Thyroid gland (tissue), 4 donors: Measurements from ENCODE around the gene SLC5A9. TPM values are rescaled to one million over a fixed set of nuclear protein-coding genes. Genes with fewer than 3 reads are reported as not detected.
A peak's percentile ranks its signal among the peaks of the same experiment; 100 is the strongest.

Experiments used
- DNase-seq, 2 donors: peaks; one replicate each; pipeline ENCODE4 v3.0.0-alpha.2; 2019
- H3K27ac ChIP-seq, 3 donors: fragments of 200-600 bp; sonication (generic); 1 replicate in 2 of 3; 2 replicates in 1 of 3; pipeline ENCODE4 v1.5.1; 2016 to 2019; ENCODE audit warnings: mild to moderate bottlenecking in 1 of 3, moderate library complexity in 1 of 3
- H3K27me3 ChIP-seq: fragments of 200-600 bp; sonication (generic); one replicate; pipeline ENCODE4 v1.5.1; 2019
- H3K36me3 ChIP-seq, 2 donors: fragments of 200-600 bp; sonication (generic); one replicate each; pipeline ENCODE4 v1.5.1; 2016 to 2019
- H3K4me1 ChIP-seq, 2 donors: fragments of 200-600 bp; sonication (generic); one replicate each; pipeline ENCODE4 v1.5.1; 2017 to 2019
- H3K4me3 ChIP-seq, 3 donors: fragments of 200-600 bp; sonication (generic); replicated peaks in 1 of 3; 1 replicate in 2 of 3; 2 replicates in 1 of 3; pipeline ENCODE4 v1.5.1; 2016; ENCODE audit warnings: mild to moderate bottlenecking in 1 of 3
- H3K9me3 ChIP-seq: fragments of 200-600 bp; sonication (generic); one replicate; pipeline ENCODE4 v1.5.1; 2017
- CTCF ChIP-seq, 6 experiments: fragments of 200-600 bp in 3 of 6; fragments of 450-650 bp in 3 of 6; sonication (generic) in 3 of 6; IDR thresholded peaks; one replicate each; pipeline ENCODE4 v1.5.1; 2016 to 2019; ENCODE audit warnings: antibody characterized with exemption in 6 of 6, mild to moderate bottlenecking in 2 of 6, inconsistent platforms in 1 of 6, moderate library complexity in 1 of 6
- POLR2A ChIP-seq, 2 donors: fragments of 450-650 bp; IDR thresholded peaks; one replicate each; pipeline ENCODE4 v1.6.1; 2017; ENCODE audit warnings: antibody characterized with exemption in 2 of 2, mild to moderate bottlenecking in 2 of 2, moderate library complexity in 1 of 2
- WGBS, 2 donors: methylation state at CpG; one replicate each; pipeline ENCODE4 v1.1.5; 2017; 5-methylcytosine and 5-hydroxymethylcytosine counted together
- intact Hi-C: fragments of 100-400 bp; cut with DNase I; formaldehyde crosslinking; loops from one replicate; pipeline ENCODE4 v1.15.1; 2023
- total RNA-seq, 4 donors: library from RNA; depleted of rRNA; stranded (reverse); fragments of >200 nt; gene quantifications; one replicate each; pipeline ENCODE4 v1.2.3, GENCODE V29; 2016

Gene SLC5A9
- total RNA-seq, 4 donors from 2014 or later = not detected

GRCh38 chr1:48182439-48182838, 40.1 kb upstream of the SLC5A9 start:
- Histone ChIP-seq H3K27ac (no peak overlapping the region), H3K4me1 (peaks cover 4 to 21% of the 10 kb centered on the region in 2 donors), H3K27me3 (no peaks in the 10 kb centered on the region), H3K4me3 (no peak overlapping the region), H3K36me3 (no peaks in the 10 kb centered on the region), H3K9me3 (no peaks in the 10 kb centered on the region)
- 50 to 62% methylated on average over 2 of the region's 2 CpGs for WGBS, 2 donors
- TF ChIP-seq POLR2A (IDR thresholded peaks at IDR 0.05) (no peak), CTCF (IDR thresholded peaks at IDR 0.05) (no peak)
- DNase-seq = peak; percentile 44 to 48
- intact Hi-C loops = no loop called here

GRCh38 chr1:48186306-48186839, 36.1 kb upstream of the SLC5A9 start:
- no peak overlapping the region for H3K4me3 ChIP-seq
- H3K27me3 ChIP-seq = no peaks in the 10 kb centered on the region
- intact Hi-C loops = no loop called here
- H3K9me3 ChIP-seq = no peaks in the 10 kb centered on the region
- H3K4me1 ChIP-seq = peaks cover 4 to 21% of the 10 kb centered on the region in 2 donors
- no peak overlapping the region for H3K27ac ChIP-seq
- DNase-seq = no peak
- no peaks in the 10 kb centered on the region for H3K36me3 ChIP-seq
- 36 to 44% methylated on average over 3 of the region's 3 CpGs for WGBS, 2 donors
- TF ChIP-seq CTCF (IDR thresholded peaks at IDR 0.05) (no peak), POLR2A (IDR thresholded peaks at IDR 0.05) (no peak)

GRCh38 chr1:48187969-48188563, 34.5 kb upstream of the SLC5A9 start:
- no peaks in the 10 kb centered on the region for H3K27me3 ChIP-seq
- H3K9me3 ChIP-seq = no peaks in the 10 kb centered on the region
- no peak overlapping the region for H3K27ac ChIP-seq
- no peak for TF ChIP-seq POLR2A (IDR thresholded peaks at IDR 0.05)
- TF ChIP-seq CTCF (IDR thresholded peaks at IDR 0.05) = no peak
- H3K4me1 ChIP-seq = peaks cover 0 to 7% of the 10 kb centered on the region in 2 donors
- H3K4me3 ChIP-seq = no peak overlapping the region
- DNase-seq = no peak
- intact Hi-C loops = no loop called here
- H3K36me3 ChIP-seq = no peaks in the 10 kb centered on the region

GRCh38 chr1:48190881-48191280, 31.6 kb upstream of the SLC5A9 start:
- Histone ChIP-seq H3K27ac (no peak overlapping the region), H3K4me3 (no peak overlapping the region), H3K36me3 (no peaks in the 10 kb centered on the region), H3K27me3 (no peaks in the 10 kb centered on the region), H3K4me1 (peaks cover 0 to 7% of the 10 kb centered on the region in 2 donors), H3K9me3 (no peaks in the 10 kb centered on the region)
- DNase-seq = no peak
- TF ChIP-seq CTCF (IDR thresholded peaks at IDR 0.05) (no peak), POLR2A (IDR thresholded peaks at IDR 0.05) (no peak)
- intact Hi-C loops = no loop called here
- 77 to 85% methylated on average over 3 of the region's 3 CpGs for WGBS, 2 donors

GRCh38 chr1:48194801-48195200, 27.7 kb upstream of the SLC5A9 start:
- no peak overlapping the region for H3K27ac ChIP-seq
- no peak for TF ChIP-seq POLR2A (IDR thresholded peaks at IDR 0.05)
- TF ChIP-seq CTCF (IDR thresholded peaks at IDR 0.05) = no peak
- DNase-seq = no peak
- no peak overlapping the region for H3K4me3 ChIP-seq
- intact Hi-C loops = no loop called here
- no peaks in the 10 kb centered on the region for H3K36me3 ChIP-seq
- H3K9me3 ChIP-seq = no peaks in the 10 kb centered on the region
- no peaks in the 10 kb centered on the region for H3K4me1 ChIP-seq
- H3K27me3 ChIP-seq = no peaks in the 10 kb centered on the region
- 39 to 52% methylated on average over 2 of the region's 2 CpGs for WGBS, 2 donors
